Measurements from ENCODE around the gene NAV2.

GRCh38 chr11:19768197-19768596 lies 55.6 kb downstream of the NAV2 start:
- no peak for TF ChIP-seq CTCF (IDR thresholded peaks at IDR 0.05)
- no peak for TF ChIP-seq POLR2A (IDR thresholded peaks at IDR 0.05)
